ENCODE results near the gene ZDHHC7. TPM values are rescaled to one million over a fixed set of nuclear protein-coding genes. Genes with fewer than 3 reads are reported as not detected.

ZDHHC7 gene
- total RNA-seq, 1 experiment from 2014 or later: 39.9 TPM

DNA sequence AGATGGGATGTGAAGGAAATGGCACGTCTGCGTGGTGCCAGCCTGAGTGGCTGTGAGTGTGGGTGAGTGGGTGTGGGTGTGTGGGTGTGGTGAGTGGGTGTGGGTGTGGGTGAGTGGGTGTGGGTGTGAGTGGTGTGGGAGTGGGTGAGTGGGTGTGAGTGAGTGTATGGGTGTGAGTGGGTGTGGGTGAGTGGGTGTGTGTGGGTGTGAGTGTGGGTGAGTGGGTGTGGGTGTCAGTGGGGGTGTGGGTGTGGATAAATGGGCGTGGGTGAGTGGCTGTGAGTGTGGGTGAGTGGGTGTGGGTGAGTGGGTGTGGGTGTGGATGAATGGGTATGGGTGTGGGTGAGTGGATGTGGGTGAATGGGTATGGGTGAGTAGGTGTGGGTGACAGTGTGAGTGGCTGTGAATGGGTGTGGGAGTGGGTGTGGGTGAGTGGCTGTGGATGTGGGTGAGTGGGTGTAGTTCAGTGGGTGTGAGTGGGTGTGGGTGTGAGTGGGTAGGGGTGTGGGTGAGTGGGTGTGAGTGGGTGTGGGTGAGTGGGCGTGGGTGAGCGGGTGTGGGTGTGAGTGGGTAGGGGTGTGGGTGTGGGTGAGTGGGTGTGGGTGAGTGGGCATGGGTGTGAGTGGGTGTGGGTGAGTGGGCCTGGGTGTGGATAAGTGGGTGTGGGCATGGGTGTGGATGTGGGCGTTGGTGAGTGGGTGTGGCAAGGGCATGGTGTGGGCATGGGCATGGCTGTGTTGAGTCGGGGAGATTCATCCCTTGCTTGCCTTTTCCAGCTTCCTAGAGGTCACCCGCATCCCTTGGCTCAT lies 80.8 kb downstream of the ZDHHC7 start:
- BruUV-seq (replicated peaks): no TSS peak
- Histone ChIP-seq H3K4me2 (ENCODE audit: low read length) (no peak overlapping the region), H3K4me3 (replicated peaks in 1 of 2; ENCODE audit: low read depth in 1 of 2, low read length in 2 of 2) (no peak overlapping the region), H3K4me1 (ENCODE audit: control insufficient read depth in 1 of 2, insufficient read depth in 2 of 2, low read length in 2 of 2) (peaks cover 0 to 8% of the 10 kb centered on the region in 2 experiments; a peak in 1 of 4 replicates), H3K27me3 (ENCODE audit: insufficient read depth, low read length) (no peaks in the 10 kb centered on the region), H3K9me3 (ENCODE audit: control insufficient read depth in 1 of 2, insufficient read depth in 1 of 2, low read depth in 1 of 2, low read length in 2 of 2) (no peaks in the 10 kb centered on the region), H4K20me1 (ENCODE audit: insufficient read depth) (no peaks in the 10 kb centered on the region), H3K9me2 (ENCODE audit: insufficient read depth) (no peaks in the 10 kb centered on the region), H3K36me3 (ENCODE audit: control insufficient read depth in 1 of 2, insufficient read depth in 2 of 2, low read length in 2 of 2) (no peaks in the 10 kb centered on the region), H3K79me2 (ENCODE audit: insufficient read depth, low read length) (no peaks in the 10 kb centered on the region), H2AFZ (ENCODE audit: low read depth, low read length, poor library complexity, severe bottlenecking) (no peak overlapping the region), H3K9ac (ENCODE audit: low read length) (no peak overlapping the region), H3K27ac (ENCODE audit: low read depth, low read length) (no peak overlapping the region)
- TF ChIP-seq, protein P1, sequence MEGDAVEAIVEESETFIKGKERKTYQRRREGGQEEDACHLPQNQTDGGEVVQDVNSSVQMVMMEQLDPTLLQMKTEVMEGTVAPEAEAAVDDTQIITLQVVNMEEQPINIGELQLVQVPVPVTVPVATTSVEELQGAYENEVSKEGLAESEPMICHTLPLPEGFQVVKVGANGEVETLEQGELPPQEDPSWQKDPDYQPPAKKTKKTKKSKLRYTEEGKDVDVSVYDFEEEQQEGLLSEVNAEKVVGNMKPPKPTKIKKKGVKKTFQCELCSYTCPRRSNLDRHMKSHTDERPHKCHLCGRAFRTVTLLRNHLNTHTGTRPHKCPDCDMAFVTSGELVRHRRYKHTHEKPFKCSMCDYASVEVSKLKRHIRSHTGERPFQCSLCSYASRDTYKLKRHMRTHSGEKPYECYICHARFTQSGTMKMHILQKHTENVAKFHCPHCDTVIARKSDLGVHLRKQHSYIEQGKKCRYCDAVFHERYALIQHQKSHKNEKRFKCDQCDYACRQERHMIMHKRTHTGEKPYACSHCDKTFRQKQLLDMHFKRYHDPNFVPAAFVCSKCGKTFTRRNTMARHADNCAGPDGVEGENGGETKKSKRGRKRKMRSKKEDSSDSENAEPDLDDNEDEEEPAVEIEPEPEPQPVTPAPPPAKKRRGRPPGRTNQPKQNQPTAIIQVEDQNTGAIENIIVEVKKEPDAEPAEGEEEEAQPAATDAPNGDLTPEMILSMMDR (IDR thresholded peaks at IDR 0.05 in 2 of 3, conservative IDR thresholded peaks at IDR 0.05 in 1 of 3; ENCODE audit: borderline replicate concordance in 1 of 3, insufficient read depth in 1 of 3, low read depth in 2 of 3, low read length in 2 of 3): no peak
- no peak for TF ChIP-seq EZH2 (IDR thresholded peaks at IDR 0.05)
- TF ChIP-seq ELF1 (IDR thresholded peaks at IDR 0.05; ENCODE audit: borderline replicate concordance, low read depth): no peak
- no peak for TF ChIP-seq POLR2A (IDR thresholded peaks at IDR 0.05; ENCODE audit: borderline replicate concordance, extremely low read depth, insufficient read depth, insufficient read length)
- TF ChIP-seq, protein P2, sequence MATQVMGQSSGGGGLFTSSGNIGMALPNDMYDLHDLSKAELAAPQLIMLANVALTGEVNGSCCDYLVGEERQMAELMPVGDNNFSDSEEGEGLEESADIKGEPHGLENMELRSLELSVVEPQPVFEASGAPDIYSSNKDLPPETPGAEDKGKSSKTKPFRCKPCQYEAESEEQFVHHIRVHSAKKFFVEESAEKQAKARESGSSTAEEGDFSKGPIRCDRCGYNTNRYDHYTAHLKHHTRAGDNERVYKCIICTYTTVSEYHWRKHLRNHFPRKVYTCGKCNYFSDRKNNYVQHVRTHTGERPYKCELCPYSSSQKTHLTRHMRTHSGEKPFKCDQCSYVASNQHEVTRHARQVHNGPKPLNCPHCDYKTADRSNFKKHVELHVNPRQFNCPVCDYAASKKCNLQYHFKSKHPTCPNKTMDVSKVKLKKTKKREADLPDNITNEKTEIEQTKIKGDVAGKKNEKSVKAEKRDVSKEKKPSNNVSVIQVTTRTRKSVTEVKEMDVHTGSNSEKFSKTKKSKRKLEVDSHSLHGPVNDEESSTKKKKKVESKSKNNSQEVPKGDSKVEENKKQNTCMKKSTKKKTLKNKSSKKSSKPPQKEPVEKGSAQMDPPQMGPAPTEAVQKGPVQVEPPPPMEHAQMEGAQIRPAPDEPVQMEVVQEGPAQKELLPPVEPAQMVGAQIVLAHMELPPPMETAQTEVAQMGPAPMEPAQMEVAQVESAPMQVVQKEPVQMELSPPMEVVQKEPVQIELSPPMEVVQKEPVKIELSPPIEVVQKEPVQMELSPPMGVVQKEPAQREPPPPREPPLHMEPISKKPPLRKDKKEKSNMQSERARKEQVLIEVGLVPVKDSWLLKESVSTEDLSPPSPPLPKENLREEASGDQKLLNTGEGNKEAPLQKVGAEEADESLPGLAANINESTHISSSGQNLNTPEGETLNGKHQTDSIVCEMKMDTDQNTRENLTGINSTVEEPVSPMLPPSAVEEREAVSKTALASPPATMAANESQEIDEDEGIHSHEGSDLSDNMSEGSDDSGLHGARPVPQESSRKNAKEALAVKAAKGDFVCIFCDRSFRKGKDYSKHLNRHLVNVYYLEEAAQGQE (IDR thresholded peaks at IDR 0.05; ENCODE audit: low read depth): no peak
- TF ChIP-seq RAD21 (IDR thresholded peaks at IDR 0.05; ENCODE audit: low read depth): no peak
- TF ChIP-seq, protein P3, sequence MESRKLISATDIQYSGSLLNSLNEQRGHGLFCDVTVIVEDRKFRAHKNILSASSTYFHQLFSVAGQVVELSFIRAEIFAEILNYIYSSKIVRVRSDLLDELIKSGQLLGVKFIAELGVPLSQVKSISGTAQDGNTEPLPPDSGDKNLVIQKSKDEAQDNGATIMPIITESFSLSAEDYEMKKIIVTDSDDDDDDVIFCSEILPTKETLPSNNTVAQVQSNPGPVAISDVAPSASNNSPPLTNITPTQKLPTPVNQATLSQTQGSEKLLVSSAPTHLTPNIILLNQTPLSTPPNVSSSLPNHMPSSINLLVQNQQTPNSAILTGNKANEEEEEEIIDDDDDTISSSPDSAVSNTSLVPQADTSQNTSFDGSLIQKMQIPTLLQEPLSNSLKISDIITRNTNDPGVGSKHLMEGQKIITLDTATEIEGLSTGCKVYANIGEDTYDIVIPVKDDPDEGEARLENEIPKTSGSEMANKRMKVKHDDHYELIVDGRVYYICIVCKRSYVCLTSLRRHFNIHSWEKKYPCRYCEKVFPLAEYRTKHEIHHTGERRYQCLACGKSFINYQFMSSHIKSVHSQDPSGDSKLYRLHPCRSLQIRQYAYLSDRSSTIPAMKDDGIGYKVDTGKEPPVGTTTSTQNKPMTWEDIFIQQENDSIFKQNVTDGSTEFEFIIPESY (IDR thresholded peaks at IDR 0.05; ENCODE audit: extremely low read depth, insufficient replicate concordance, low read length): no peak
- no peak for TF ChIP-seq SP1 (IDR thresholded peaks at IDR 0.05; ENCODE audit: low read depth)
- TF ChIP-seq FOSL1 (IDR thresholded peaks at IDR 0.05; ENCODE audit: low read depth): no peak
- no peak for TF ChIP-seq ZFX (IDR thresholded peaks at IDR 0.05)
- TF ChIP-seq JUND (IDR thresholded peaks at IDR 0.05): no peak
- TF ChIP-seq SRF (IDR thresholded peaks at IDR 0.05; ENCODE audit: low read depth): no peak
- no peak; the same call in 1 of the 2 replicates for TF ChIP-seq EGR1 (IDR thresholded peaks at IDR 0.05; ENCODE audit: low read depth)
- TF ChIP-seq EZH2phosphoT487 (IDR thresholded peaks at IDR 0.05; ENCODE audit: borderline replicate concordance): no peak
- TF ChIP-seq, protein P4, sequence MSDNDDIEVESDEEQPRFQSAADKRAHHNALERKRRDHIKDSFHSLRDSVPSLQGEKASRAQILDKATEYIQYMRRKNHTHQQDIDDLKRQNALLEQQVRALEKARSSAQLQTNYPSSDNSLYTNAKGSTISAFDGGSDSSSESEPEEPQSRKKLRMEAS (IDR thresholded peaks at IDR 0.05): no peak
- TF ChIP-seq ZNF274 (IDR thresholded peaks at IDR 0.05; ENCODE audit: low read depth, low read length): no peak
- no peak for TF ChIP-seq CBX3 (IDR thresholded peaks at IDR 0.05; ENCODE audit: low read depth)
- TF ChIP-seq TCF7L2 (IDR thresholded peaks at IDR 0.05; ENCODE audit: borderline replicate concordance, extremely low read depth, insufficient read depth, insufficient read length): no peak
- no peak for TF ChIP-seq CEBPB (IDR thresholded peaks at IDR 0.05; ENCODE audit: low read depth)
- TF ChIP-seq POLR2AphosphoS5 (IDR thresholded peaks at IDR 0.05; ENCODE audit: low read depth, low read length): no peak
- ChIA-PET POLR2A (no interaction called here), RAD21 (ENCODE audit: low non-redundant PET in 1 of 2, low total read pairs in 2 of 2, uncharacterized antibody in 2 of 2, unreplicated experiment in 2 of 2) (no interaction called here), CTCF (interaction anchor here (1.4 kb wide), 1 partner anchor 22 kb away, joined by 6 read pairs; no protein-coding TSS in a partner anchor)
- intact Hi-C loops (cut with micrococcal nuclease): loop anchor here (10.0 kb wide), 1 partner anchor 304 kb away; no protein-coding TSS in a partner anchor
- ATAC-seq (peak; percentile 19; the same call in 1 of the 2 replicates), DNase-seq (ENCODE audit: low read depth, low spot score) (no peak)
